CD14-positive monocyte (primary cell): ENCODE measurements around the gene OCRL. TPM values are rescaled to one million over a fixed set of nuclear protein-coding genes. Genes with fewer than 3 reads are reported as not detected.

Source experiments
- DNase-seq, 3 donors: peaks; one replicate each; pipeline ENCODE4 v3.0.0-alpha.2; 2011 to 2022
- H2AFZ ChIP-seq: 2 replicates; pipeline ENCODE4 v1.6.0; 2012; ENCODE audit warnings: mild to moderate bottlenecking, low read depth, low read length, inconsistent platforms; ENCODE audit not compliant: insufficient read depth, poor library complexity, severe bottlenecking
- H3K27ac ChIP-seq, 2 donors: 1 replicate in 1 of 2; 2 replicates in 1 of 2; pipeline ENCODE4 v1.5.1; 2012 to 2013; ENCODE audit warnings: low read length in 2 of 2, control low read depth in 1 of 2, inconsistent platforms in 1 of 2, low read depth in 1 of 2, mild to moderate bottlenecking in 1 of 2
- H3K27me3 ChIP-seq, 2 donors: one replicate each; pipeline versions ENCODE4 v1.6.0 to v1.6.1; 2011 to 2013; ENCODE audit warnings: low read length in 2 of 2; ENCODE audit not compliant: control insufficient read depth in 2 of 2, insufficient read depth in 2 of 2
- H3K36me3 ChIP-seq, 2 donors: replicated peaks in 1 of 2; 1 replicate in 1 of 2; 2 replicates in 1 of 2; pipeline versions ENCODE4 v1.5.1 to v1.6.1; 2012 to 2013; ENCODE audit warnings: low read length in 2 of 2, control low read depth in 1 of 2, inconsistent platforms in 1 of 2, mild to moderate bottlenecking in 1 of 2; ENCODE audit not compliant: insufficient read depth in 2 of 2, control insufficient read depth in 1 of 2
- H3K4me1 ChIP-seq, 2 donors: 1 replicate in 1 of 2; 2 replicates in 1 of 2; pipeline versions ENCODE4 v1.5.1 to v1.6.1; 2012 to 2013; ENCODE audit warnings: low read length in 2 of 2, control low read depth in 1 of 2, inconsistent platforms in 1 of 2, mild to moderate bottlenecking in 1 of 2, moderate library complexity in 1 of 2; ENCODE audit not compliant: insufficient read depth in 2 of 2, control insufficient read depth in 1 of 2
- H3K4me2 ChIP-seq: replicated peaks from 2 replicates; pipeline ENCODE3; 2012; ENCODE audit warnings: low read length, moderate library complexity, mild to moderate bottlenecking; ENCODE audit not compliant: poor library complexity, severe bottlenecking; ENCODE audit errors: extremely low read depth
- H3K4me3 ChIP-seq, 3 experiments: fragments of 200-600 bp in 1 of 3; sonication (generic) in 1 of 3; replicated peaks in 1 of 3; 1 replicate in 2 of 3; 2 replicates in 1 of 3; pipeline ENCODE4 v1.5.1; 2011 to 2013; ENCODE audit warnings: low read length in 3 of 3, mild to moderate bottlenecking in 3 of 3, control low read depth in 2 of 3, low read depth in 2 of 3, inconsistent platforms in 1 of 3, moderate library complexity in 1 of 3
- H3K79me2 ChIP-seq: 2 replicates; pipeline ENCODE4 v1.6.0; 2012; ENCODE audit warnings: mild to moderate bottlenecking, control low read depth, inconsistent platforms, low read length, moderate library complexity; ENCODE audit not compliant: insufficient read depth
- H3K9ac ChIP-seq: 2 replicates; pipeline ENCODE4 v1.6.0; 2017; ENCODE audit warnings: low read length, mild to moderate bottlenecking; ENCODE audit not compliant: insufficient read depth, poor library complexity, severe bottlenecking
- H3K9me3 ChIP-seq, 2 donors: replicated peaks in 1 of 2; 1 replicate in 1 of 2; 2 replicates in 1 of 2; pipeline versions ENCODE4 v1.5.1 to v1.6.1; 2012 to 2013; ENCODE audit warnings: low read length in 2 of 2, control low read depth in 1 of 2; ENCODE audit not compliant: control insufficient read depth in 1 of 2, insufficient read depth in 1 of 2
- H4K20me1 ChIP-seq: 2 replicates; pipeline ENCODE4 v1.6.0; 2012; ENCODE audit warnings: mild to moderate bottlenecking, low read length, control low read depth, moderate library complexity; ENCODE audit not compliant: insufficient read depth
- H3K27ac Mint-ChIP-seq, 7 donors: one replicate each; pipeline ENCODE4 v1.8.0; 2020; ENCODE audit warnings: mild to moderate bottlenecking in 7 of 7, mixed read lengths in 7 of 7, moderate library complexity in 6 of 7, inconsistent platforms in 2 of 7
- H3K27me3 Mint-ChIP-seq, 3 donors: one replicate each; pipeline ENCODE4 v1.8.0; 2021 to 2022; ENCODE audit warnings: low read depth in 3 of 3, mild to moderate bottlenecking in 3 of 3, mixed read lengths in 3 of 3, moderate library complexity in 3 of 3, inconsistent platforms in 1 of 3
- H3K36me3 Mint-ChIP-seq, 2 donors: one replicate each; pipeline ENCODE4 v1.8.0; 2020; ENCODE audit warnings: mixed read lengths in 2 of 2, inconsistent platforms in 1 of 2, mild to moderate bottlenecking in 1 of 2
- H3K4me1 Mint-ChIP-seq: one replicate; pipeline ENCODE4 v1.8.0; 2020; ENCODE audit warnings: mild to moderate bottlenecking, mixed read lengths
- H3K4me3 Mint-ChIP-seq, 2 donors: one replicate each; pipeline ENCODE4 v1.8.0; 2020; ENCODE audit warnings: mild to moderate bottlenecking in 2 of 2, mixed read lengths in 2 of 2, moderate library complexity in 1 of 2
- H3K9me3 Mint-ChIP-seq, 7 donors: one replicate each; pipeline ENCODE4 v1.8.0; 2020 to 2022; ENCODE audit warnings: mixed read lengths in 7 of 7, mild to moderate bottlenecking in 6 of 7, moderate library complexity in 6 of 7, inconsistent platforms in 2 of 7
- WGBS: methylation state at CpG from one replicate; pipeline ENCODE4 v1.1.5; 2013; ENCODE audit warnings: missing lambda C conversion rate; ENCODE audit not compliant: insufficient coverage; 5-methylcytosine and 5-hydroxymethylcytosine counted together
- intact Hi-C, 2 donors: fragments of 100-400 bp; cut with micrococcal nuclease; formaldehyde crosslinking; loops; one replicate each; pipeline versions ENCODE4 v1.15.0 to v1.15.1; 2023
- polyA plus RNA-seq, 3 donors: library from polyadenylated mRNA; depleted of rRNA in 1 of 3; unstranded in 2 of 3; stranded (reverse) in 1 of 3; fragments of 300-500 nt in 2 of 3; fragments of >200 nt in 1 of 3; fragmentation: Illumina TruSeq in 2 of 3; gene quantifications; 1 replicate in 2 of 3; 2 replicates in 1 of 3; pipeline ENCODE4 v1.2.3, GENCODE V29; 2012 to 2021
- TF ChIP-seq, protein P1 (sequence below): fragments of 200-600 bp; IDR thresholded peaks from one replicate; pipeline ENCODE4 v1.8.0; 2022; ENCODE audit warnings: antibody characterized with exemption, mild to moderate bottlenecking

OCRL gene
- polyA plus RNA-seq, 3 donors: 1.8 to 11.2 (median 2.4) TPM

DNA sequence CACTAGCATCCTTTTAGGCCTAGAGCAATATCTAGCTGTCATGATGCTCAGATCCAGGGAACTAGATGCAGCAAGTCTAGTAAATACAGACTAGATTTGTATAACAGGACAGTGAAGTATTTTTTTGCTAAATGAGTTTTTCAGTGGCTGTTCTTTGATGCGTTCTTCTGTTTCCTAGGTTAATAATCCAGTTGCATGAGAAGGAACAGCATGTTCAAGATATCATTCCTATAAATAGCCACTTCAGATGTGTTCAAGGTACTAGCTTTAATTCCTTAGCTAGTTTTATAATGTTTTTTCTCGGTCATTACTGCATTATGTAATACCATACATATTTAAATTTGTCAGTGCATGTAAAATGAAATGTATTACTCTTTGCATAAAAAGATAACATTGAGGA lies 4.7 kb downstream of the OCRL start:
- Mint-ChIP-seq H3K36me3 (peaks cover 21 to 26% of the 10 kb centered on the region in 2 donors), H3K27ac (no peak overlapping the region), H3K9me3 (peaks cover 0 to 5% (median 0%) of the 10 kb centered on the region in 7 donors), H3K4me3 (no peak overlapping the region), H3K4me1 (peaks cover 14% of the 10 kb centered on the region), H3K27me3 (no peaks in the 10 kb centered on the region)
- intact Hi-C loops: no loop called here
- DNase-seq: no peak
- Histone ChIP-seq H3K27me3 (no peaks in the 10 kb centered on the region), H2AFZ (no peak overlapping the region), H3K4me2 (no peak overlapping the region), H3K79me2 (peaks cover 11% of the 10 kb centered on the region), H3K4me3 (no peak overlapping the region), H3K4me1 (peaks cover 5 to 8% of the 10 kb centered on the region in 2 donors), H3K36me3 (peaks cover 5 to 35% of the 10 kb centered on the region in 2 donors), H3K9ac (no peak overlapping the region), H3K9me3 (no peaks in the 10 kb centered on the region), H3K27ac (no peak overlapping the region), H4K20me1 (no peaks in the 10 kb centered on the region)
- TF ChIP-seq, protein P1, sequence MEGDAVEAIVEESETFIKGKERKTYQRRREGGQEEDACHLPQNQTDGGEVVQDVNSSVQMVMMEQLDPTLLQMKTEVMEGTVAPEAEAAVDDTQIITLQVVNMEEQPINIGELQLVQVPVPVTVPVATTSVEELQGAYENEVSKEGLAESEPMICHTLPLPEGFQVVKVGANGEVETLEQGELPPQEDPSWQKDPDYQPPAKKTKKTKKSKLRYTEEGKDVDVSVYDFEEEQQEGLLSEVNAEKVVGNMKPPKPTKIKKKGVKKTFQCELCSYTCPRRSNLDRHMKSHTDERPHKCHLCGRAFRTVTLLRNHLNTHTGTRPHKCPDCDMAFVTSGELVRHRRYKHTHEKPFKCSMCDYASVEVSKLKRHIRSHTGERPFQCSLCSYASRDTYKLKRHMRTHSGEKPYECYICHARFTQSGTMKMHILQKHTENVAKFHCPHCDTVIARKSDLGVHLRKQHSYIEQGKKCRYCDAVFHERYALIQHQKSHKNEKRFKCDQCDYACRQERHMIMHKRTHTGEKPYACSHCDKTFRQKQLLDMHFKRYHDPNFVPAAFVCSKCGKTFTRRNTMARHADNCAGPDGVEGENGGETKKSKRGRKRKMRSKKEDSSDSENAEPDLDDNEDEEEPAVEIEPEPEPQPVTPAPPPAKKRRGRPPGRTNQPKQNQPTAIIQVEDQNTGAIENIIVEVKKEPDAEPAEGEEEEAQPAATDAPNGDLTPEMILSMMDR: no peak
- no CpG with 5 or more reads among the region's 2 CpGs for WGBS

DNA sequence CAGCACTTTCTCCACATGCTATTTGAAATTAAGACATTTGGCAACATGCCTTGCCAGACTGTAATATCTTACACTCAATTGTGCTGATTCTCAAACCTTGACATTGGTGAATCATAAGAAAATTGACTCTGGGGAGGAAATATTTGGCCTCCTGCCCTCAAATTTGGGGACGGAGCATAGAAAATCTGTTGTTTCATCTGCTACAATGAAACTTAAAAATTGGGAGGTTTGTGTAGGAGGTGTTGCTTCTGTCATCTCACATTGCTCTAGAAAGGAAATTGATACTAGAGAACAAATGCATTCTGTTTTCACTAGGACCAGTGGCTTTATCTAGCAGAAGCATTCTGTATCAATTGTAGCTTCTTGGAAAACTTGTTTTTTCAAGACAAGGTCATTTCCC lies 5.3 kb downstream of the OCRL start:
- Histone ChIP-seq H3K27ac (no peak overlapping the region), H3K27me3 (no peaks in the 10 kb centered on the region), H3K79me2 (peaks cover 11% of the 10 kb centered on the region), H3K9me3 (no peaks in the 10 kb centered on the region), H3K4me3 (no peak overlapping the region), H3K9ac (no peak overlapping the region), H2AFZ (no peak overlapping the region), H4K20me1 (no peaks in the 10 kb centered on the region), H3K36me3 (peaks cover 5 to 39% of the 10 kb centered on the region in 2 donors), H3K4me2 (no peak overlapping the region), H3K4me1 (peaks cover 5 to 8% of the 10 kb centered on the region in 2 donors)
- H3K9me3 Mint-ChIP-seq: peaks cover 0 to 5% (median 0%) of the 10 kb centered on the region in 7 donors
- TF ChIP-seq, protein P1: no peak
- no peaks in the 10 kb centered on the region for H3K27me3 Mint-ChIP-seq
- DNase-seq: no peak
- H3K4me3 Mint-ChIP-seq: no peak overlapping the region
- WGBS: 100% methylated on average over 1 of the region's 1 CpG
- H3K27ac Mint-ChIP-seq: no peak overlapping the region
- H3K4me1 Mint-ChIP-seq: peaks cover 12% of the 10 kb centered on the region
- peaks cover 23 to 26% of the 10 kb centered on the region in 2 donors for H3K36me3 Mint-ChIP-seq
- intact Hi-C loops: no loop called here
